ENCODE data around the gene DRD2.

The DRD2 gene

DNA sequence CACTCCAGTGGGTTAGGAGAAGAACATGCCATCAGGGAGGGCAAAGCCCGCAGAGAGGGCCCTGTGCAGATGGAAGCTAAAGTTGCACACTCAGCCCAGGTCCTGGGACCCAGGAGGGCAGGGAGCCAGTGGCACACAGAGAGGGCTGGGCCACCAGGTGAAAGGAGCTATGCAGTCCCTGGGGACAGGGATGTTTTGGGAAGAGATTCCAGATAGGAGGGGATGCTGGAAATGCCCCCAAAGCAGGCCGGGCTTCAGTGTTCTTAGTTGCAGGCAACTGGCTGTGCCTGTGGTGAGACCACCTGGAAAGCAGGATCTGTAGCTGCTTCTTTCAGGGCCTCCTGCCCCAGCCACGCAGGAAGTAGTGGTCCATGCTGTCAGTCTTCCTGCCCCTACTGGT is 68.0 kb downstream of the DRD2 start:
- TF ChIP-seq, protein P1, sequence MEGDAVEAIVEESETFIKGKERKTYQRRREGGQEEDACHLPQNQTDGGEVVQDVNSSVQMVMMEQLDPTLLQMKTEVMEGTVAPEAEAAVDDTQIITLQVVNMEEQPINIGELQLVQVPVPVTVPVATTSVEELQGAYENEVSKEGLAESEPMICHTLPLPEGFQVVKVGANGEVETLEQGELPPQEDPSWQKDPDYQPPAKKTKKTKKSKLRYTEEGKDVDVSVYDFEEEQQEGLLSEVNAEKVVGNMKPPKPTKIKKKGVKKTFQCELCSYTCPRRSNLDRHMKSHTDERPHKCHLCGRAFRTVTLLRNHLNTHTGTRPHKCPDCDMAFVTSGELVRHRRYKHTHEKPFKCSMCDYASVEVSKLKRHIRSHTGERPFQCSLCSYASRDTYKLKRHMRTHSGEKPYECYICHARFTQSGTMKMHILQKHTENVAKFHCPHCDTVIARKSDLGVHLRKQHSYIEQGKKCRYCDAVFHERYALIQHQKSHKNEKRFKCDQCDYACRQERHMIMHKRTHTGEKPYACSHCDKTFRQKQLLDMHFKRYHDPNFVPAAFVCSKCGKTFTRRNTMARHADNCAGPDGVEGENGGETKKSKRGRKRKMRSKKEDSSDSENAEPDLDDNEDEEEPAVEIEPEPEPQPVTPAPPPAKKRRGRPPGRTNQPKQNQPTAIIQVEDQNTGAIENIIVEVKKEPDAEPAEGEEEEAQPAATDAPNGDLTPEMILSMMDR (IDR thresholded peaks at IDR 0.05) = no peak

DNA sequence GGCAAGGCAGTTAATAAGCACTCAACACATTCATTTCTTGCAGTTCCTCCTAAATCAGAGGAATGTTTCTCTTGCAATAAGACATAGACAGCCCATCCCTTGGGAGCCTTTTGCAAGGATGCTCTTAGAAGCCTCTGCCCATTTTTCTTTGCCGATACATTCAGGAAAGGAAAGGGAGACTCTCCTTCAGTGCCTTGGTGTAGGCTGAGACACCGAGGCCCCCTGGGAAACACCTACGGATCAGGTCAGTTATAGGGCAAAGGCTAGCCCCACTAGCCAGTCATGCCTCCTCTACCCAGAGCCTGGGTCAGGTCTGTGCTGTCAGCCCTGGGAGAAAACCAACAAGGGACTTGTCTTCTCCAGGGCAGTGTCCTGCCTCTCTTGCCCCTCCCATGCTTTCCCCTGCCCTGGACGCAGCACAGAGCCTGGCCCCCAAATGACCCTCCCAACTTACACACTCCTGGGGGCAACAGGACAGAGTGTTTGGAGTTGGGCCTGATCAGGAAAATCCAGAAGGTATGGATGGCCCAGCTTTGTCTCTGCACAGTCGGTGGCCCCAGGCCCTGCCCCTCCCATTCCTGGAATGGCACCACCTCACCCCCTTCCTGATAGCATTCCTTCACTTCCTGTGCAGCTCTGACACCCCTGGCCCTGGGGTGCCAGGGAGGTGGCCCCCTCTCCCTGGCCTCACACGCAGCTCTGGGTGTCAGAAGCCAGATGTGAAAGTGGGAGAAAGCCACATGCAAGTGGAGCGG is 69.3 kb downstream of the DRD2 start:
- TF ChIP-seq, protein P1 (IDR thresholded peaks at IDR 0.05) = no peak

DNA sequence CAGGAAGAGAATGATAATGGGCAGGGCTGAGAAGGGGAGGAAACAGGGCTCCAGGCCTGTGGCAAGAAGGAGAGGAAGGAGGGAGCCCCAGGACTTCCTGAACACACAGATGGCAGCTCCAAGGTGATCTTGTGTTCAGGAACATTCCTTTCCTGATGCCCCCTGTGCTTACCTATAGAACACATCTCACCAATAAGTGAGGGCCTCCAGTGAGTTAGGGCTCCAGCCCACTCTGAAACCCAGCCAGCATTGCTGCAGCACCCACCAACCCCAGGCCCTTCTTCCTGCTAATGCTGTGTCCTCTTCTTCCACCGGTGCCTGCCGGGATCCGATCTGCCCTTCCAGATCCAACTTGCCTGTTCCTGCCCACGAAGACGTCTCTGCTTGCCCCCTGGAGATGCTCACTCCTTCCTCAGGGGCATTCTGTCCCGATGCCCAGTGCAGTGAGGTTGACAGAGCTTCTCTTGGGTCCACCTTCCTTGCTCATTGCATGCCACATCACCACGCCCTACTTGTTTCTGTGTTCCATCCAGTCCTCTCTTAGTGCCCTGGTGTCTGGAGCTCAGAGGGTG is 70.3 kb downstream of the DRD2 start:
- TF ChIP-seq, protein P1 (IDR thresholded peaks at IDR 0.05) = no peak

- TF ChIP-seq, protein P1 (IDR thresholded peaks at IDR 0.05) = no peak
Measured at GRCh38 chr11:113401718-113402117, 73.5 kb downstream of the DRD2 start.

DNA sequence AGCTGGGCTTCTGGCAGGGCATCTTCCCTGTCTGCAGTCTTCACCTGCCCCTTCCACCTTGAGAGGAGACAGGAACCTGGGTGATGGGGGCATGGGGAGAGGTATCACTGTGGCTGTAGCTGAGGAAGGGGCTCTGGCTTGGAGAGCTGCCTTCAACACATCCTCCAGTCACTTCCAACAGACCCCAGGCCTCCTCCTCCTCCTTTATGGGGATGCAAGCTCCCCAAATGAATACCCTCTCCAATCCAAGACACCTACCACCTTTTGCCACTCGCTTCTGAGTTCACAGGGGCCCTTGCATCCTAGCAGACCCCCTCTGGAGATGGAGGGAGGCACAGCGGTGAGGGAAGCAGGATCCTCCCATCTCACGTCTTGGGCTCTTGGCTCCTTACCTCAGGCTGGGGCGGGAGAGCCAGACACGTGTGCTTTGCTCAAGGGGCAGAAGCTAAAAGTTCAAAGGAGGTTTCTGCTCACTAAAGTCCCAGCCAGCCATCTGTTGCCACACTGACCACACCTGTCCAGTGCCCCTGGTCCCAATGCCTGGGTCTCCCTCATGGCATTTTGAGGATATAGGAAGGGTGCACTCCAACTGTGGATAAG is 74.5 kb downstream of the DRD2 start:
- TF ChIP-seq, protein P1 (IDR thresholded peaks at IDR 0.05) = no peak

DNA sequence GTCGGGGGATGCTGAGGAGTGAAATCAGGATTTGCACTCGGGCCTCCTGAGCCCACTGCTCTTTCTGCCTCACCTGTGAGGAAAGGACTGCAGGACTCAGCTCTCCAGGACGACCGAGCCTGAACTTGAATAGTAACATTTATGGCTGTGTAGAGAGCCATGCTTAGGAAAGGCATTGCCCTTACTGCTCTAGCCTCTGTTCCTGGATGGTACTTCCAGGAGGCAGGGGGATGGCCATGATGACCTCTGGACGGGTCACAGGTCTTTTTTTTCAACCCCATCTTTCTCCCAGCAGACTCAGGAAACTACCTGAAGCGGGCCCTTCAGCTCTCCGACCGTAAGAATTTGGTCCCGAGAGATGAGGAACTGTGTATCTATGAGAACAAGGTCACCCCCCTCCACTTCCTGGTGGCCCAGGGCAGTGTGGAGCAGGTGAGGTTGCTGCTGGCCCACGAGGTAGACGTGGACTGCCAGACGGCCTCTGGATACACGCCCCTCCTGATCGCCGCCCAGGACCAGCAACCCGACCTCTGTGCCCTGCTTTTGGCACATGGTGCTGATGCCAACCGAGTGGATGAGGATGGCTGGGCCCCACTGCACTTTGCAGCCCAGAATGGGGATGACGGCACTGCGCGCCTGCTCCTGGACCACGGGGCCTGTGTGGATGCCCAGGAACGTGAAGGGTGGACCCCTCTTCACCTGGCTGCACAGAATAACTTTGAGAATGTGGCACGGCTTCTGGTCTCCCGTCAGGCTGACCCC is 76.3 kb downstream of the DRD2 start:
- TF ChIP-seq, protein P1 (IDR thresholded peaks at IDR 0.05) = no peak

- TF ChIP-seq, protein P1 (IDR thresholded peaks at IDR 0.05) = no peak
Measured at GRCh38 chr11:113397821-113398220, 77.4 kb downstream of the DRD2 start.
